MM.1S (cell line): ENCODE data around the gene GJA9.
"Not testable (repeated sequence)": the region's sequence is repeated elsewhere in the genome, so short reads cannot be mapped to it uniquely, and the experiment has no call there.

Source experiments
- DNase-seq: peaks from one replicate; pipeline ENCODE4 v3.0.0-alpha.2; 2015
- H2AFZ ChIP-seq: fragments of 300-600 bp; sonication (generic); 2 replicates; pipeline ENCODE4 v1.6.0; 2016; ENCODE audit warnings: antibody characterized with exemption, low read length
- H3F3A ChIP-seq: fragments of 300-600 bp; sonication (generic); 2 replicates; pipeline ENCODE4 v1.6.1; 2016; ENCODE audit warnings: mild to moderate bottlenecking, antibody characterized with exemption, low read length, moderate library complexity, mixed read lengths; ENCODE audit not compliant: insufficient read depth
- H3K27ac ChIP-seq: fragments of 300-600 bp; sonication (generic); 2 replicates; pipeline ENCODE4 v1.5.1; 2016; ENCODE audit warnings: mild to moderate bottlenecking, low read length
- H3K27me3 ChIP-seq: fragments of 300-600 bp; sonication (generic); replicated peaks from 2 replicates; pipeline ENCODE4 v1.6.0; 2016; ENCODE audit warnings: low read length; ENCODE audit not compliant: insufficient read depth
- H3K36me3 ChIP-seq: fragments of 300-600 bp; sonication (generic); replicated peaks from 2 replicates; pipeline ENCODE4 v1.6.1; 2016; ENCODE audit warnings: mild to moderate bottlenecking, low read length, mixed read lengths; ENCODE audit not compliant: insufficient read depth
- H3K4me1 ChIP-seq: fragments of 300-600 bp; sonication (generic); 2 replicates; pipeline ENCODE4 v1.6.1; 2016; ENCODE audit warnings: low read length, mixed read lengths
- H3K4me2 ChIP-seq: fragments of 300-600 bp; sonication (generic); 2 replicates; pipeline ENCODE4 v1.6.0; 2016; ENCODE audit warnings: low read depth, low read length
- H3K4me3 ChIP-seq: fragments of 300-600 bp; sonication (generic); 2 replicates; pipeline ENCODE4 v1.5.1; 2016; ENCODE audit warnings: low read length, mixed read lengths
- H3K79me2 ChIP-seq: fragments of 300-600 bp; sonication (generic); 2 replicates; pipeline ENCODE4 v1.6.1; 2016; ENCODE audit warnings: mixed run types, low read length, mixed read lengths
- H3K9ac ChIP-seq: fragments of 300-600 bp; sonication (generic); 2 replicates; pipeline ENCODE4 v1.6.1; 2016; ENCODE audit warnings: low read length, mixed read lengths
- H3K9me2 ChIP-seq: fragments of 300-600 bp; sonication (generic); replicated peaks from 2 replicates; pipeline ENCODE4 v1.6.1; 2016; ENCODE audit warnings: mild to moderate bottlenecking, low read length, mixed read lengths; ENCODE audit not compliant: insufficient read depth
- H3K9me3 ChIP-seq: fragments of 300-600 bp; sonication (generic); replicated peaks from 2 replicates; pipeline ENCODE4 v1.6.1; 2016; ENCODE audit warnings: mild to moderate bottlenecking, low read length, mixed read lengths; ENCODE audit not compliant: insufficient read depth
- H4K20me1 ChIP-seq: fragments of 300-600 bp; sonication (generic); 2 replicates; pipeline ENCODE4 v1.6.1; 2016; ENCODE audit warnings: mild to moderate bottlenecking, low read length, moderate library complexity, mixed read lengths; ENCODE audit not compliant: insufficient read depth
- CTCF ChIP-seq: fragments of 300-600 bp; sonication (generic); IDR thresholded peaks from 2 replicates; pipeline ENCODE4 v1.5.1; 2016; ENCODE audit warnings: antibody characterized with exemption, low read length, mixed read lengths
- EZH2 ChIP-seq: fragments of 300-600 bp; sonication (generic); optimal IDR thresholded peaks from 2 replicates; pipeline ENCODE3; 2017; ENCODE audit warnings: low read depth, mild to moderate bottlenecking, antibody characterized with exemption, low read length, mixed read lengths
- EZH2phosphoT487 ChIP-seq: fragments of 300-600 bp; sonication (generic); IDR thresholded peaks from 2 replicates; pipeline ENCODE4 v1.6.1; 2018; ENCODE audit warnings: antibody characterized with exemption, low read length

Gene GJA9

GRCh38 chr1:38848071-38848470, 33.3 kb downstream of the GJA9 start:
- Histone ChIP-seq H3K4me1 (no peaks in the 10 kb centered on the region), H3K9me3 (no peaks in the 10 kb centered on the region), H3K4me2 (no peak overlapping the region), H2AFZ (no peak overlapping the region), H3K27me3 (no peaks in the 10 kb centered on the region), H3K9ac (no peak overlapping the region), H3F3A (no peaks in the 10 kb centered on the region), H3K4me3 (no peak overlapping the region), H4K20me1 (no peaks in the 10 kb centered on the region), H3K79me2 (peaks cover 10% of the 10 kb centered on the region), H3K27ac (no peak overlapping the region), H3K9me2 (no peaks in the 10 kb centered on the region), H3K36me3 (0 out of 2 replicates have a peak, but pooled peaks cover 11% of the 10 kb centered on the region)
- DNase-seq, result no peak
- TF ChIP-seq EZH2 (no peak), CTCF (no peak), EZH2phosphoT487 (no peak)

- TF ChIP-seq EZH2, result no peak
- TF ChIP-seq EZH2phosphoT487, result no peak
- no peak for TF ChIP-seq CTCF
- no peak for DNase-seq
- Histone ChIP-seq H3F3A (no peaks in the 10 kb centered on the region; the same call in 1 of the 2 replicates), H2AFZ (no peak overlapping the region), H3K36me3 (0 out of 2 replicates have a peak, but pooled peaks cover 4% of the 10 kb centered on the region), H3K4me2 (no peak overlapping the region), H3K4me3 (no peak overlapping the region), H3K9ac (no peak overlapping the region), H3K27me3 (no peaks in the 10 kb centered on the region), H4K20me1 (no peaks in the 10 kb centered on the region), H3K27ac (no peak overlapping the region), H3K9me2 (no peaks in the 10 kb centered on the region), H3K4me1 (no peaks in the 10 kb centered on the region), H3K9me3 (no peaks in the 10 kb centered on the region), H3K79me2 (peaks cover 5% of the 10 kb centered on the region; the same call in 1 of the 2 replicates)
These were observed 35.2 kb downstream of the GJA9 start for GRCh38 chr1:38846210-38846609.

- not testable (repeated sequence) for H3K4me3 ChIP-seq, H3K9me3 ChIP-seq, H3K36me3 ChIP-seq, H3K27me3 ChIP-seq, DNase-seq, H3K27ac ChIP-seq, H3K9ac ChIP-seq, H3K9me2 ChIP-seq, H3K4me1 ChIP-seq, H3K4me2 ChIP-seq, H4K20me1 ChIP-seq, H3F3A ChIP-seq, H2AFZ ChIP-seq, H3K79me2 ChIP-seq
These were observed 36.3 kb downstream of the GJA9 start for GRCh38 chr1:38845088-38845487.

GRCh38 chr1:38840281-38840680, 41.1 kb downstream of the GJA9 start:
- Histone ChIP-seq H3K9ac (no peak overlapping the region), H3K27me3 (no peaks in the 10 kb centered on the region), H3K9me2 (no peaks in the 10 kb centered on the region), H3K4me2 (no peak overlapping the region), H4K20me1 (no peaks in the 10 kb centered on the region), H3K79me2 (no peaks in the 10 kb centered on the region), H3K9me3 (no peaks in the 10 kb centered on the region), H2AFZ (no peak overlapping the region), H3K27ac (no peak overlapping the region), H3K4me3 (no peak overlapping the region), H3F3A (peaks cover 9% of the 10 kb centered on the region; the same call in 1 of the 2 replicates), H3K36me3 (no peaks in the 10 kb centered on the region), H3K4me1 (no peaks in the 10 kb centered on the region)
- no peak for TF ChIP-seq CTCF
- no peak for DNase-seq
